ENCODE measurements around the gene INPP5J.
A peak's percentile ranks its signal among the peaks of the same experiment; 100 is the strongest.
"Not testable (repeated sequence)": the region's sequence is repeated elsewhere in the genome, so short reads cannot be mapped to it uniquely, and the experiment has no call there.

Gene INPP5J, protein sequence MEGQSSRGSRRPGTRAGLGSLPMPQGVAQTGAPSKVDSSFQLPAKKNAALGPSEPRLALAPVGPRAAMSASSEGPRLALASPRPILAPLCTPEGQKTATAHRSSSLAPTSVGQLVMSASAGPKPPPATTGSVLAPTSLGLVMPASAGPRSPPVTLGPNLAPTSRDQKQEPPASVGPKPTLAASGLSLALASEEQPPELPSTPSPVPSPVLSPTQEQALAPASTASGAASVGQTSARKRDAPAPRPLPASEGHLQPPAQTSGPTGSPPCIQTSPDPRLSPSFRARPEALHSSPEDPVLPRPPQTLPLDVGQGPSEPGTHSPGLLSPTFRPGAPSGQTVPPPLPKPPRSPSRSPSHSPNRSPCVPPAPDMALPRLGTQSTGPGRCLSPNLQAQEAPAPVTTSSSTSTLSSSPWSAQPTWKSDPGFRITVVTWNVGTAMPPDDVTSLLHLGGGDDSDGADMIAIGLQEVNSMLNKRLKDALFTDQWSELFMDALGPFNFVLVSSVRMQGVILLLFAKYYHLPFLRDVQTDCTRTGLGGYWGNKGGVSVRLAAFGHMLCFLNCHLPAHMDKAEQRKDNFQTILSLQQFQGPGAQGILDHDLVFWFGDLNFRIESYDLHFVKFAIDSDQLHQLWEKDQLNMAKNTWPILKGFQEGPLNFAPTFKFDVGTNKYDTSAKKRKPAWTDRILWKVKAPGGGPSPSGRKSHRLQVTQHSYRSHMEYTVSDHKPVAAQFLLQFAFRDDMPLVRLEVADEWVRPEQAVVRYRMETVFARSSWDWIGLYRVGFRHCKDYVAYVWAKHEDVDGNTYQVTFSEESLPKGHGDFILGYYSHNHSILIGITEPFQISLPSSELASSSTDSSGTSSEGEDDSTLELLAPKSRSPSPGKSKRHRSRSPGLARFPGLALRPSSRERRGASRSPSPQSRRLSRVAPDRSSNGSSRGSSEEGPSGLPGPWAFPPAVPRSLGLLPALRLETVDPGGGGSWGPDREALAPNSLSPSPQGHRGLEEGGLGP

DNA sequence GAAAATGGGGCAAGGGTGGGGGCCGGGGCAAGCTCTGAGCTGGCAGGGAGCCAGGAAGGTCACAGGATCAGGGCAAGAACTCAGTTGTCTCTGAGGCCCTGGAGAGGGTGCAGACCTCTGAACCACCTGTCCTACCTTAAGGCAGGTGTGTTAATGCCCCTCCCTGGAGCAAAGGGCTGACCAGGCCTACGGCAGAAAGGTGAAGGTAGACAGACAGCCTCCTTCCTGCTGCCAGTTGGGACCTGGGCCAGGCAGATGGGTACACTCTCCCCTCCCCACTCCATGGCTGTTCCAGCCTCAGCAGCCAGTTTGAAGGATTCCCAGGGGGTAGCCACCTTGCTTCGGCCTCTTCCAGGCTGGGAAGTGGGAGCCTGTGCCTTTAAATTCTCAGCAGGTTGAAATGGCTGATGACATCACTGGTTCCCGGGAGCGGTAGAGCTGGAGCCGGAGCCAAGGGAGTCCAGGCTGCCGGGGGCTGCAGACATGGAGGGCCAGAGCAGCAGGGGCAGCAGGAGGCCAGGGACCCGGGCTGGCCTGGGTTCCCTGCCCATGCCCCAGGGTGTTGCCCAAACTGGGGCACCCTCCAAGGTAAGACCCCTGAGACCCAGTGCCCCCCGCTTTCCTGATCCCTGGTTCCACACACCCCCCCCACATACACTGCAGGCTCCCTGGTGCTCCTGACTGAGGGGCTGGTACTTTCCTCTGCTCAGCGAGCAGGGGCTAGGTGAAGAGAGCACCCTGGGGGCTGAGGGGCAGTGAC, at the start of gene INPP5J:
Gene INPP5J, plus strand, starts transcription at position 435 of the 760 bp plus-strand sequence. Its CDS starts 49 bp downstream, at position 484.
- DNase-seq = peak; percentile 75

DNA sequence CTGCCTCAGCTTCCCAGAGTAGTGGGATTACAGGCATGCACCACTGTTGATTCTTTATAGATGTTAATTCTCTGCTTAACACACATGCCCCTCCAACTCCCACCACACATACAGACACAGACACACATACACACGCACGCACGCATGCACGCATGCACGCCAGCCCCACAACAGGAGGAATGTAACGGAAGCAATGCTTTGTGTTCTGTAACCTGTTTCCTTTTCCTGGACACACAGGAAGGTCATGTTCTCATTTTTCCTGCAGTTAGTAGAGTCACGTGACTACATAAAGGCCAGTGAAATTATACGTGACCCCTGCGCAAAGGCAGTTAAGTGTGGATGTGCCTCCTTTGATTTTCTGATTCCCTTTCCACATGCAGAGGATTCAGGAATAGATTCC, 49.6 kb upstream of the INPP5J start:
- DNase-seq = not testable (repeated sequence)

DNA sequence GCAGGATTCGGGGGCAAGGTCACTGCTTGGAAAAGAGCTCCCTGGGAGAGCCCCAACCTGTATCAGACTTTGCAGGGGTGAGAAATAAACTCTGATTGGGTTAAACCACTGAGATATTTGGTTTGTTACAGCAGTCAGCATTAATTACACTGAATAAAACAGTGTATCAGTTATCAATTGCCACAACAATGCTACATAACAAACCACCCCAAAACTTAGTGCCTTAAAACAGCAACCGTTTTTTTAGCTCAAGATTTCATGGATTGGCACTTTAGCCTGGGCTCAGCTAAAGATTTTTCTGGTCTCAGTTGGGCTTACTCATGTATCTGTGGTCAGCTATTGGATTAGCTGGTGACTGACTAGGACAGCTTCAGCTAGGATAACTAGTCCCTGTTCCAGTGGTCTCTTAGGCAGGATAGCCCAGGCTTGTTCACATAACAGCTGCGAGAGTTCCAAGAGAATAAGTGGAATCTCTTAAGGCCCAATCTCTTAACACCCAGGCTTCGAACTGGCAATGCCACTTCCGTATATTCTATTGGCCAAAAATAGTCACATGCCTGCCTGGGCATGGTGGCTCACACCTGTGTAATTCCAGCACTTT, 49.1 kb upstream of the INPP5J start:
- DNase-seq = not testable (repeated sequence)

DNA sequence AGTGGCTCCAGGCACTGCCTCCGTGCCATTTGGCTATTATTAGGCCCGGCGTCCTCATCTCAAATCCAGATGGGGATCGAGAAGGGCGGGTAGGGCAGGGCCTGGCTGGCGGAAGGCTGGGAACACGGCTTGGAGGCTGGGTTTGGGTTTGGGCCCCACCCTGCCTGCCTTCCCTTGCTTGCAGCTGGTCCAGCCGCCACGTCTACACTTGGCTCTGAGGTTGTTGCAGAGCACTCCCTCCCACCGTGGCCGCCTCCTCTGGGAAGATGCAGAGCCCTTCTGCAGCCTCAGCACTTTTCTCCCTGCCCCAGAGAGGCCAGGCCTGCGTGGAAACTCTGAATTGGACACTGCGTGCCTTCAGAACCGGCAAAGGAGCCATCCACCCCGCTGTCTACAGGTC, 46.8 kb upstream of the INPP5J start:
- DNase-seq = no peak

DNA sequence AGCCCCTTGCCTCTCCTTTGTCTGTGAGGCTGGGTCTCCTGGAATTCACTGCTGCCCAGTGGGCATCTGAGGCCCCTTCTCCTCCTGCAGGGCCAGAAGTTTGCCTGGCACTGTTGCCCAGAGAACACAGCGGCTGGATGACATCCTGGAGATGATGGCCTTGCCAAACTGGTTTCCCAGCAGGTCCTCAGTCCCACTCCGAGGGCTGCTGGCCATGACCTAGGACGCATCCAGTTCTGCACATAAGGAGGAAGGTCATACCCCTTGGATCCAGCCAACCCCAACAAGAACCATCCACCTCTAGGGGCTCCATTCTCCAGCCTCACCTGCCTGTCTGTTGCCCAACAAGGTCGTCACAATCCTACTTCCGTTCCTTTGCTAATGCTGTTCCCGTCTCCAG, 45.1 kb upstream of the INPP5J start:
- DNase-seq = no peak

DNA sequence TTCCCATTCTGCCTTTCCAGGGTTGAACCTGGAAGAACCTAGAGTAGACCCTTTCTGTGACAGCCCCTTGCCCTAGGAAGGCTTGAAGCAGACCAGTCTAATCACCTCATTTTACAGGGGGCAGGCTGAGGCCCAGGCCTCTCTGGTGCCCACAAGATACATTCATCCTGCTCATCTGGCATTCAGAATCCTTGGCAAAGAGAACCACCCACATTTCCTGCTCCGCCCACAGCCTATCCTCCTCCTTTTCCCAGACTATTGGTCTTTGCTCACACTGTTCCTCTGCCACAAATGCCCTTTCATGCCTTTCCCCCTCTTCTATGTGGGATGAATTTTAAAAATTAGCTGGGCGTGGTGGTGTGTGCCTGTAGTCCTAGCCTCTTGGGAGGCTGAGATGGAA, 44.4 kb upstream of the INPP5J start:
- not testable (repeated sequence) for DNase-seq

DNA sequence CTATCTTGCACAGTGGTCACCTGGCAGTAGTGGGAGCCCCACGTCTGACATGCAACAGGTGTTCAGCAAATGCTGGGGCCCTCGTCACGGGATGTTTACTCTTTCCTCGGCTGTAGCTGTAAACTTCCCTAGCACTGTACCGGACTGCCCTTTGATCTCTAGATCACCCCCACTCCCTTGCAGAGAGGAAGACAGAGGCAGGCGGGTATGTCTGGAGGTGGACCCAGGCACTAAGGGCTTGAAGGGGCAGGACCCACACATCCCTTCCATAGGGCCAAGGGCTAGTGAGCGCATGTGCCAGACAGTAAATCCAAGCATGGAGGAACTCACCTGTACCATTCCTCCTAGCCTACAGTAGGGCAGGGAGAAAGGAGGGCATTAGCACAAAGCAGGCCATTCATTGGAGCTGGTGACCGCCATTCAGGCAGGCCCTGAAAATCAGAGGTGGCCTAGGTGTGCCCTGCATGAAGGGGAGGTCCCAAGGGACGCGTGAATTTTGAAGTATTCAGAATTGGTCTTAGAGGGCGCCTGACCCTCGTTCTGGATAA, 43.6 kb upstream of the INPP5J start:
- no peak for DNase-seq

DNA sequence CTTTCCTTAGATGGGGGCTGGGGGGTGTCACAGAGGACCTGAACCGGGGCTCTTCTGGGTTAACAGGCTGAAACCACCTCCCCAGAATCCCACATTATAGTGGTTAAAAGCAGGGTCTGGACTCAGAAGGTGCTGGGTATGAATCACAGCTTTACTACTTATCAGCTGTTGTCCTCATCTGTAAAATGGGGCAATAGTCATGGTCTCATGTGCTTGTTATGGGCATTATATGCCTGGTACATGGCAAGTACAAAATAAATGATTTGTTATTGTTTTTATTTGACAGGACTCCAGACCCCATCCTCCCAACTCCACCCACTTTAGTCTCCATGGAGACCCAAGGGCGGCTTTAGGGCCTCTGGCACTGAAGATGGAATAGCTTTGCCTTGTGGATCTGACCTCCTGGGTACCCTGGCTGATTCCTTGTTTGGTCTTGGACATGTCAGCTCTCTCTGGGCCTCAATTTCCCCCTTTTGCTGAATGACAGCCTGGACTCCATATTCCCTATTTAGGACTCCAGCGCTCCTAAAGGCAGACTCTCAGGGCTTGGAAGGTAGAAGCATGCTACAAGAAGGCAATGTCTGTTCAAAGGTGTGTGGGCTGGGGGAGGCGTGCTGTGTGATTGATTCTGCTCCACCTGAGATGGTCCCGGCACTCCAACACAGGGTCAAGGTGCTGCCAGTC, 42.5 kb upstream of the INPP5J start:
- no peak for DNase-seq

DNA sequence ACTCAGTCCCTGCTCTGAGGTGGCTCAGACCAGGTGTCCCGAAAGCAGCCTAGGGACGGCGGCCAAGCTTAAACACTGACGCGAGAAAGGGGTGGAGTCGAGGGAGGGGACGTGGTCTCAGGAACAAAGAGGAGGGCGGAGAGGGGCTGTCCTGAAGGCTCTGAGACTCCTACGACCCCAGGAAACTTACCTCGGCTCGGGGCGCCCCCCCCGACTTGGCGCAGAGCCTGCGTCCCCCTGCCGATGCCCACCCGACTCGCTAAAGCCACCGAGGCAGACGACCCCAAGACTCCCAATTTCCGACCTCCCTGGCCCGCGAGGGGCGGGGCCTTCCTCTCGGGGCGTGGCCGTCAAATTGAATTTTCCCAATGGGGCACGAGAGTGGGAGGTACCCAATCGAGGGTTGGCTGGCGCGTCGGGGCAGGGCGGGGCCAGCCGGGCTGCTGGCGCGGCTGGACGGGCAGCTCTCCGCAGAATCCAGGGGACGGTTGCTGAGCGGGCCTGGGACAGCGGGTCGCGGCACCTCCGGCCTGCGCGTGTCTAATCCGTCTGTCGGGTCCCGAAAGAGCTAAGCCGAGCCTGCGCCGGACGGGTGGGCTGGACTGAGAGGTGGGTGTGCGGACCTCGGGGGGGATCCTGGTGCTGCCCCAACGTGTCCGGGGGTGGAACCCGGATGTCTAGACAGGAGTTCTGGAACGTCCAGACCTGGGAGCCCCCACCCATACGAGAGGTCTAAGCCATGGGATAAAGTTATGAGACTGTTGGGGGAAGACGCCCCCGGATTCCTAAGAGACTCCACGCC, 41.7 kb upstream of the INPP5J start, which contains the start of gene SMTN:
Gene SMTN, plus strand, starts transcription at position 471 of the 802 bp plus-strand sequence. CDS start 1,941 bp downstream, outside the sequence.
- peak; percentile 78 for DNase-seq

DNA sequence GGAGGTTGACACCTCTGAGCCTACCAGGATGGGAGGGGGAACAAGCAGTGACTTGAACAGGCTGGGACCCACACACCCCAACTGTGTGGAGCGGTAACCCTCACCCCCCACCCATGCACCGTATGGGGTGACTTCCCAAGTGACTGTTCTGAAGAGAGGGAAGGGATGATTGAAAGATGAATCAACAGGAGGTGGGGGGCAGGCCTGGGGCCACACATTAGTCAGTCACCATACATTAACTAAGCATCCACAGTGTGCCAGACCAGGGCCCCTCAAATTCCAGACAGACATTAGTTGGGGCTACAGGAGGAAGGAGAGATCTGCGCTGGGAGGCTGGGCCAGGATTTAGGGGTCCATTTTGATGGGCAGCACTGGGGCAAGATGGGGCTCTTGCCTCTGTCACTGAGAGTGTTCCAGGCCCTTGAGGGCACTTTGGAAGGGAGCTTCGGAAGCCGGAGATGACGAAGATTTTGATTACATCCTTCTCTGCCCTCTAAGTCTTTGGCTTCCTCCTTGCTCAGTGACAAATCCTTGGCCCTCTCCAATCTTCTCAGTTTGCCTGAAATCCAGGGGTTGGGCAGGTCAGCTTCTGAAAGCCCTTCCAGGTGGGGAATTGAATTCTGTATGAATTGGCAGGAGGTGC, 40.7 kb upstream of the INPP5J start:
- DNase-seq = no peak

DNA sequence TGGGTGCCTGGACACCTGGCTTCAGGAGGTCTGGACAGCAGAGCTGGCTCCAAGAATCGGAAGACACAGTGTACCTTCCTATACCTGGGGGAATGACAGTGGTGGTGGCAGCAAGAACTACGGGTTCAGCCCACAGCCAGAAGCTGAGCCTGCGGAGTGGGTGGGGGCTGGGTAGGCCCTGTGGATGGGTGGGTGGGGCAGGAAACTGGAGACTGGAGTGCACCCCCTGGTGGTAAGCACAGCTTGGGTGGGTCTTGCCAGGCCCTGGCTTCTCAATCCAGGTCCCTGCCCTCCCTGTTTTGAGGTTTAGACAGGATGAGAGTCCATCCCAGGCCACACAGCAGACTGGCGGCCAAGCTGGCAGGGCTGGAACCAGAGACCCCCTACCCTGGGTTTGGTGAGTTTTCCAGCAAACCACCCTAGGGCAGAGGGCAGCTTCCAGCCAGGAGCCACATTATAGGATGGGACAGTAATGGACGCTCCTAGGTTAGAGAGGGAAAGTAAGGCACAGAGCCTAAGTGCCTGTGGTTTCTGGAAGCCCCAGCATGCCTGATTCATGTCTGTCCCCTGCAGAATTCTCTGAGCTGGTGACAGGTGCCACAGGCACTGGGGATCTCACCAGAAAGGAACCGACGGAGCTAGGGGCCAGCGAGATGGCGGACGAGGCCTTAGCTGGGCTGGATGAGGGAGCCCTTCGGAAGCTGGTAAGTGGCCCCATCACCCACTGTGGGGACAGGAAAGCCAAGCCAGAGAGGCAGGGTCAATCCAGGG, 40.0 kb upstream of the INPP5J start:
- DNase-seq = peak; percentile 36

DNA sequence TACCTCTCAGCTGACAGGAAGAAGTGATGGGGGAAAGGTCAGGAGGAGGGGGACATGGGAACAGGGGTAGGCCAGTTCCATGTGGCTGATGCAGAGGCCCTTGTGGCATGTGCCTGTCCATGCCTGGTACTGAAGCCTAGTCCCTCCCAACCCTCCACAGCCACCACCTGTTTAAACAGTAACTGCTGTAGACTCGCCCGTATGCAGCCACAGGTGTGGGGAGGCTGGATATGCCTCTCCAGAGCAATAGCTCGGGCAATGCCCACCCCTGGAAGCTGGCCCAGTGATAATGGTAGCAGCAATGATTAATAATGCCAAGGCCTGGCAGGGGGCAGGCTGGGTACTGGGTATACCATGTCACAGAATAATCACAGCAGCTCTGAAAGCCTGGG, 39.4 kb upstream of the INPP5J start:
- peak; percentile 96 for DNase-seq

DNA sequence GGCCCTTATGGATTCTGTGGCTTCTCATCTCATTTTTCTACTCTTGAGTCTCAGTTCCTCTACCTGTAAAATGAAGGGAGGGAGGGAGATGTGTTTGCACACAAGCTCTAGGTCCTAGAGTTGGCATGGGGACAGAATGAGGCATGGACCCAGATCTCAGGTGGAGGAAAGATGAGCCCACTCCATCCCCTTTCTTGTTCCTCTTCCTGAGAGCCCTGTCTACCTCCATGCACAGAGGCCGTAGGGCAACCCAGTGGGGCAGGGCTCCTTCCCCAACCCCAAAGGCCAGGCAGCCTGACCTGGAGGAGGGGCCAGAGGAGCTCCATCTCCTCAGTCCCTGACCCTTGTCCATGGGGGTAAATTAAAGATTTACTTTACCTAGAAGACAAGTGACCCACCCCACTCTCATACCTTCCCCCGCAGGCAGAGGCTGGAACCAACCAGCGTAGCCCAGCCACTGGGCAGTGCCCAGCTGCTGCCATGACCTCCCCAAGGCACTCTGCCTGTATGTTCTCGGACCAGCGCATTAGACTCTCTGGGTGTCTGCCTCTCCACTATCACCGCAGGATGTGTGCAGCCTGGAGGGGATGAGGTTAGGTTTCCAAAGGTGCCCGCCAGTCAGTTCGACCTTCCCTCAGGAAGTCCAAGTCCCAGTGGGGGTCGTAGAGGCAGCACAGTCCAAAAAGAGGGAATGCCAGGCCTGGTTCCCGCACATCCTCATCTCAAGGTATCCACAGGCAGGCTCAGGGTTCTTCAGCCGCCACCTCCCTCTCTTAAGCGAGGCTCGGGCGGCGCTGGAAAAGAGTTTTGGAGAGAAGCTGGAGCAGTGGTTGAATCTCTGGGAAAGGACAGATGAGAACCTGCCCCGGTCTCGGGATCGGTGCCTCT, 38.6 kb upstream of the INPP5J start:
- no peak for DNase-seq

DNA sequence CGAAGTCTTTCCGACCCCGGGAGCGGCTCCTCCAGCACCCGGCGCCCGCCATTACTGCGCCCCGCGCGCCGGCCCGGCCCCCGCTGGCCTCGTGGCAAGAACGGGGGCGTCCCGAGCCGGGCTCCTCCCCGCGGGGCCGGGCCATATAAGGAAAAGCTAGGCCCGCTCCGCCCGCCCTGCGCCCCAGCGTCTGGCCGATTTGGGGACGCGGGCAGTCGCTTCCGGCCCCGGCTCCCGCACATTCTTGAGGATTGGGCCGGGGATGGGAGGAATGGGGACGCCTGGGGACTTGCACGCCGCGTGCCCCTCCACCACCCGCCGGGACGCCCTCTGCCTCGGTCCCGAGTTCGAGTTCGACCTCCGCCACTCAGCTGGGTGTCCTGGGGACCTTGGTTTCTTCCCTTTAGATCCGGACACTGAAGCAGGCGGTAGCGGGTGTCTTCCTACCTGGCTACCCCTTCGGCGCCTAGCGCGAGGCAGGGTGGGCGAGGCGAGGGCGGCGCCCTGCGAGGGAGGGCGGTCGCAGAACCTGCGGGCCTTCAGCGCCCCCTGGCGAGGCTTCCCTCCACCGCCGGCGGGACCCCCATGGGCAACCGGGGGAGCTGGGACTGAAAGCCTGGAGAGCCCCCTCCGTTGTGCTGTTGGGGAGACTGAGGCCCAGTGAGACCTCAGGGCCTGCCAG, 37.8 kb upstream of the INPP5J start:
- no peak for DNase-seq

DNA sequence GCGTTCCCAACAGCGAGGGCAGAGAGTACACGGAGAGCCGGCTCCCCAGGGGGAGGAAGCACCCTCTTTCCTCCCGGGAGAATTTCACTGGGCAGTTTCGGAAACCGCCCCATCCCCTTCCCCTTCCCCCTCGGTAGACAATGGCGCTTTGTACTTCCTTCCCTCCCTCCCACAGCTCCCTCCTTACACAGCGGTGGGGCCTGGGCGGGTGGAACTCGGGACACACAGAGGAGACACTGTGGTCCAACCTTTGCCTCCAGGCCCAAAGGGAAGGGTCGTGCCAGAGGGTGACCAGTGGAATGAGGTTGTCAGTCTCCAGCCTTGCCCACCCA, 37.3 kb upstream of the INPP5J start:
- no peak for DNase-seq

DNA sequence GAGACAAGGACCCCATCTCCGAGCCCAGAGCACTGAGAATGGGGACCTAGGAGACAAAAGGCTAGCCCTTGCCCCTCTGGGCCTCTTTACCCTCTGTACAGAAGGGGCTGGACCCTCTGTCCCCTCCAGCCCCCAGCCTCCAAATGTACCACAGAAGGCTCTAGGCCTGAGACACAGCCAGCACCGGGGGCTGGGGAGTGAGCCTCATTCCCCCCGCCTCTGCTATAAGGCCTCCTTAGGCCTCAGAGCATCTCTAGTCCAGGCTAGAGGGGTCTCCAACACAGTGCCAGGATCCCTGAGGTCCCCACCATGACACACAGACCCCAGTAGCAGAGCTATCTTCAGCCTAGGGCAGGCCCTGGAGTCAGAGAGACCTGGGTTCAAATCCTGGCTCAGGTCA, 36.8 kb upstream of the INPP5J start:
- no peak for DNase-seq

DNA sequence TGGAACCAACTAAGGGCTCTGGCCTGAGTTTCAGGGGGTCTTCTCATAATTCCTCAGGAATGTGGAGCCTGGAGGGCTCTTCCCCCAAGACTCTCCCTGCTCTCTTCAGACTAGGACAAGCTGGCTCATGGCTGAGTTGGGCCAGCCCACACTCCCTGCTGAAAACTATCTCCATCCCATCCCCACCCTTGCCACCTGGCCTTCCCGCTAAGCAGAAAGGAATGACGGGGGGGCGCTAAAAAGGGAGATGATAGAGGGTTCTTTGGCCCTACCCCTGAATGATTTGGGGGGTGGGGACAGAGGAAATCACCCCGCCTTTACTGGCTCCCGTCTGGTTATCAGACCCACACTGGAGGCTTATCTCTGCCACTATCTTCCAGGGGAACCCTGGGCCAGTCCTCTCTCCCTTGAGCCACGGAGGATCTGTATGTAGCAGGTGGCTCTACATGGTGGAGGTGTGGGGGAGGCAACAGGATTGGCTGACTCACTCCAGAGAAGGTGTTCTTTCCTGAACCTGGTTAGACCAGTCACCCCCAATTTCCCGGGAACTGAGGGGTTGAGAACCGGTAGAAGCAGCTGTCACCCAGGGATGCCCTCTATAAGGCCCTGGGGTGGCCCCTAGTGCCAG, 35.9 kb upstream of the INPP5J start:
- no peak for DNase-seq

Data from COR-L47 (cell line).